Measurements from ENCODE around the gene TTC12.

TTC12 gene

DNA sequence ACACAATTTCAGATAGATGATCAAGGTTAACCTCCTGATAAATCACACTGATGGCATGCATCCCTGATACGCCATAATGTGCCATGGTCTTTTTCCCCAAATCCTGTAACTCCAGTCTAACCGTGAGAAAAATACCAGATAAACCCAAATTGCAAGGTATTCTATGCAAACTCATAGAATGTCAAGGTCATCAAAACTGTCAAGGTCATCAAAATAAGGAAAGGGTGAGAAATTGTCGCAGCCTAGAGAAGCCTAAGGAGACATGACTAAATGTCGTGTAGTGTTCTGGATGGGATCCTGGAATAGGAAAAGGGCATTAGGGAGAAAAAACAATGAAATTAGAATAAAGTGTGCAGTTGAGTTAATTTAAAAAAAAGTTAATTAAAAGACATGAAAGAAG lies 4.7 kb downstream of the TTC12 start:
- no peak overlapping the region for H3K9ac ChIP-seq (ENCODE audit: low read length)
- no peaks in the 10 kb centered on the region for H4K20me1 ChIP-seq (ENCODE audit: insufficient read depth, low read length)
- TF ChIP-seq EZH2 (optimal IDR thresholded peaks at IDR 0.05; ENCODE audit: low read depth, low read length) (no peak), EZH2phosphoT487 (IDR thresholded peaks at IDR 0.05; ENCODE audit: low read length) (no peak), CTCF (IDR thresholded peaks at IDR 0.05; ENCODE audit: low read length) (no peak)
- no peak overlapping the region for H3K4me3 ChIP-seq (ENCODE audit: low read length)
- no peaks in the 10 kb centered on the region for H3K27me3 ChIP-seq (replicated peaks; ENCODE audit: insufficient read depth, low read length)
- H3K4me2 ChIP-seq (ENCODE audit: low read depth, low read length), result no peak overlapping the region
- no peaks in the 10 kb centered on the region for H3K9me2 ChIP-seq (replicated peaks; ENCODE audit: insufficient read depth, low read length)
- no peak overlapping the region for H2AFZ ChIP-seq (ENCODE audit: low read length)
- H3K27ac ChIP-seq (ENCODE audit: low read length), result no peak overlapping the region
- peaks cover 5% of the 10 kb centered on the region for H3K4me1 ChIP-seq (ENCODE audit: low read length)
- H3K9me3 ChIP-seq (replicated peaks; ENCODE audit: insufficient read depth, low read length), result no peaks in the 10 kb centered on the region
- H3K79me2 ChIP-seq (ENCODE audit: low read length), result peaks cover 7% of the 10 kb centered on the region; the same call in 1 of the 2 replicates
- DNase-seq, result no peak
- H3F3A ChIP-seq (ENCODE audit: insufficient read depth, low read length), result no peaks in the 10 kb centered on the region
- H3K36me3 ChIP-seq (replicated peaks; ENCODE audit: insufficient read depth, low read length), result no peaks in the 10 kb centered on the region

- no peaks in the 10 kb centered on the region for H4K20me1 ChIP-seq (ENCODE audit: insufficient read depth, low read length)
- DNase-seq, result no peak
- H3K9ac ChIP-seq (ENCODE audit: low read length), result no peak overlapping the region
- H3K79me2 ChIP-seq (ENCODE audit: low read length), result no peaks in the 10 kb centered on the region
- no peak overlapping the region for H2AFZ ChIP-seq (ENCODE audit: low read length)
- H3F3A ChIP-seq (ENCODE audit: insufficient read depth, low read length), result no peaks in the 10 kb centered on the region
- H3K9me3 ChIP-seq (replicated peaks; ENCODE audit: insufficient read depth, low read length), result no peaks in the 10 kb centered on the region
- no peak overlapping the region for H3K4me2 ChIP-seq (ENCODE audit: low read depth, low read length)
- H3K36me3 ChIP-seq (replicated peaks; ENCODE audit: insufficient read depth, low read length), result no peaks in the 10 kb centered on the region
- H3K4me3 ChIP-seq (ENCODE audit: low read length), result no peak overlapping the region
- H3K4me1 ChIP-seq (ENCODE audit: low read length), result no peaks in the 10 kb centered on the region
- H3K27ac ChIP-seq (ENCODE audit: low read length), result no peak overlapping the region
- no peaks in the 10 kb centered on the region for H3K27me3 ChIP-seq (replicated peaks; ENCODE audit: insufficient read depth, low read length)
- no peak for TF ChIP-seq EZH2 (optimal IDR thresholded peaks at IDR 0.05; ENCODE audit: low read depth, low read length)
- no peak for TF ChIP-seq CTCF (IDR thresholded peaks at IDR 0.05; ENCODE audit: low read length)
- TF ChIP-seq EZH2phosphoT487 (IDR thresholded peaks at IDR 0.05; ENCODE audit: low read length), result no peak
- H3K9me2 ChIP-seq (replicated peaks; ENCODE audit: insufficient read depth, low read length), result no peaks in the 10 kb centered on the region
Observed at GRCh38 chr11:113322158-113322557, 7.8 kb downstream of the TTC12 start.

- H2AFZ ChIP-seq (ENCODE audit: low read length), result no peak overlapping the region
- no peak overlapping the region for H3K4me2 ChIP-seq (ENCODE audit: low read depth, low read length)
- no peaks in the 10 kb centered on the region for H3K27me3 ChIP-seq (replicated peaks; ENCODE audit: insufficient read depth, low read length)
- H3K4me1 ChIP-seq (ENCODE audit: low read length), result peaks cover 5% of the 10 kb centered on the region
- no peak overlapping the region for H3K27ac ChIP-seq (ENCODE audit: low read length)
- DNase-seq, result no peak
- H3K4me3 ChIP-seq (ENCODE audit: low read length), result no peak overlapping the region
- TF ChIP-seq EZH2 (optimal IDR thresholded peaks at IDR 0.05; ENCODE audit: low read depth, low read length), result no peak
- no peak for TF ChIP-seq CTCF (IDR thresholded peaks at IDR 0.05; ENCODE audit: low read length)
- no peak for TF ChIP-seq EZH2phosphoT487 (IDR thresholded peaks at IDR 0.05; ENCODE audit: low read length)
- H3K9me3 ChIP-seq (replicated peaks; ENCODE audit: insufficient read depth, low read length), result no peaks in the 10 kb centered on the region
- no peaks in the 10 kb centered on the region for H3K9me2 ChIP-seq (replicated peaks; ENCODE audit: insufficient read depth, low read length)
- no peak overlapping the region for H3K9ac ChIP-seq (ENCODE audit: low read length)
- H3K36me3 ChIP-seq (replicated peaks; ENCODE audit: insufficient read depth, low read length), result no peaks in the 10 kb centered on the region
- H3F3A ChIP-seq (ENCODE audit: insufficient read depth, low read length), result 0 out of 2 replicates have a peak, but pooled peaks cover 2% of the 10 kb centered on the region
- no peaks in the 10 kb centered on the region for H4K20me1 ChIP-seq (ENCODE audit: insufficient read depth, low read length)
- H3K79me2 ChIP-seq (ENCODE audit: low read length), result no peaks in the 10 kb centered on the region
Observed at GRCh38 chr11:113324250-113324649, 9.9 kb downstream of the TTC12 start.
